HepG2 (cell line): ENCODE measurements around the gene ZNF793. TPM values are rescaled to one million over a fixed set of nuclear protein-coding genes. Genes with fewer than 3 reads are reported as not detected.

Source experiments
- ATAC-seq: fragments of 200-7000 bp; cut with Tn5 transposase; 3 replicates; pipeline ENCODE4 v1.9.1; 2020; ENCODE audit warnings: mild to moderate bottlenecking, moderate library complexity
- BruUV-seq: library from RNA; stranded (reverse); fragments of 400-500 nt; replicated peaks from 2 replicates; lab custom pipeline; 2021; lab: Mats Ljungman, UMichigan
- CTCF ChIA-PET: fragments of 300-600 bp; formaldehyde crosslinking; extraction: SDS; loops from one replicate; lab custom pipeline; 2021; ENCODE audit warnings: low total read pairs, inconsistent platforms, low intra/inter-chr PET ratio; lab: Yijun Ruan, JAX
- POLR2A ChIA-PET: fragments of 350-600 bp; sonication (Branson Sonifier 250); formaldehyde crosslinking; loops from one replicate; lab custom pipeline; 2020; ENCODE audit warnings: antibody characterized with exemption, inconsistent platforms; lab: Yijun Ruan, JAX
- DNase-seq: peaks from one replicate; pipeline ENCODE4 v3.0.0-alpha.2; 2015; ENCODE audit warnings: low spot score
- FAIRE-seq: peaks from 3 replicates; lab custom pipeline; 2011; peaks lifted over from hg19 to GRCh38; lab: Jason Lieb, UNC
- H2AFZ ChIP-seq: one replicate; pipeline ENCODE4 v1.6.1; 2011; ENCODE audit warnings: low read length, inconsistent platforms
- H3K27ac ChIP-seq: fragments of 300-600 bp; 3 replicates; pipeline ENCODE4 v1.8.0; 2011; ENCODE audit warnings: mixed run types, mild to moderate bottlenecking, mixed read lengths, low read length, inconsistent platforms; ENCODE audit not compliant: insufficient read depth; ENCODE audit errors: extremely low read length
- H3K27me3 ChIP-seq, 2 experiments: fragments of 200-600 bp in 1 of 2; 2 replicates in 1 of 2; 3 replicates in 1 of 2; pipeline versions ENCODE4 v1.6.0 to v1.8.0; 2011; ENCODE audit warnings: low read length in 2 of 2, mild to moderate bottlenecking in 2 of 2, moderate library complexity in 2 of 2, inconsistent platforms in 1 of 2; ENCODE audit not compliant: insufficient read depth in 2 of 2, control insufficient read depth in 1 of 2
- H3K36me3 ChIP-seq, 2 experiments: fragments of 200-600 bp in 1 of 2; replicated peaks in 1 of 2; 2 replicates in 1 of 2; 3 replicates in 1 of 2; pipeline versions ENCODE4 v1.5.1 to v1.8.0; 2011; ENCODE audit warnings: low read length in 2 of 2, inconsistent platforms in 1 of 2; ENCODE audit not compliant: insufficient read depth in 2 of 2, control insufficient read depth in 1 of 2
- H3K4me1 ChIP-seq: 2 replicates; pipeline ENCODE4 v1.5.1; 2012; ENCODE audit warnings: low read length, inconsistent platforms; ENCODE audit not compliant: insufficient read depth
- H3K4me2 ChIP-seq: 2 replicates; pipeline ENCODE4 v1.6.0; 2011; ENCODE audit warnings: low read depth, low read length, inconsistent platforms
- H3K4me3 ChIP-seq, 3 experiments: fragments of 200-600 bp in 1 of 3; sonication (generic), shearing (Covaris generic) in 1 of 3; replicated peaks in 1 of 3; 2 replicates each; pipeline ENCODE4 v1.5.1; 2011 to 2016; ENCODE audit warnings: low read length in 3 of 3, inconsistent platforms in 2 of 3, low read depth in 2 of 3, mild to moderate bottlenecking in 2 of 3, control low read depth in 1 of 3, mixed read lengths in 1 of 3; ENCODE audit not compliant: insufficient read depth in 1 of 3
- H3K79me2 ChIP-seq: one replicate; pipeline ENCODE4 v1.6.1; 2011; ENCODE audit warnings: low read length, inconsistent platforms; ENCODE audit not compliant: insufficient read depth
- H3K9ac ChIP-seq: 2 replicates; pipeline ENCODE4 v1.6.0; 2011; ENCODE audit warnings: mild to moderate bottlenecking, low read depth, low read length, inconsistent platforms; ENCODE audit not compliant: insufficient read depth
- H3K9me3 ChIP-seq: 2 replicates; pipeline ENCODE4 v1.5.1; 2012; ENCODE audit warnings: mild to moderate bottlenecking, low read length
- H4K20me1 ChIP-seq: 2 replicates; pipeline ENCODE4 v1.6.0; 2011; ENCODE audit warnings: inconsistent platforms, mild to moderate bottlenecking, low read length, moderate library complexity; ENCODE audit not compliant: insufficient read depth
- BHLHE40 ChIP-seq: IDR thresholded peaks from 2 replicates; pipeline ENCODE4 v1.6.1; 2011; ENCODE audit warnings: low read length, improper control_type of control experiment
- CAMTA2 ChIP-seq: sonication (generic); formaldehyde crosslinking; IDR thresholded peaks from 2 replicates; pipeline ENCODE4 v1.4.0; 2020; ENCODE audit warnings: mild to moderate bottlenecking, missing genetic modification reagents, borderline replicate concordance
- CENPX ChIP-seq: sonication (generic); formaldehyde crosslinking; IDR thresholded peaks from 2 replicates; pipeline ENCODE4 v1.9.0; 2021; ENCODE audit warnings: mild to moderate bottlenecking, missing genetic modification reagents, moderate library complexity
- KDM5B ChIP-seq: sonication (generic); formaldehyde crosslinking; IDR thresholded peaks from 2 replicates; pipeline ENCODE4 v1.4.0; 2020; ENCODE audit warnings: missing genetic modification reagents, mild to moderate bottlenecking, borderline replicate concordance
- MIXL1 ChIP-seq: IDR thresholded peaks from 2 replicates; pipeline ENCODE4 v1.6.1; 2016
- ZBTB7A ChIP-seq: sonication (generic); formaldehyde crosslinking; IDR thresholded peaks from 2 replicates; pipeline ENCODE4 v1.8.0; 2022; ENCODE audit warnings: mild to moderate bottlenecking, missing genetic modification reagents
- ZNF441 ChIP-seq: sonication (generic); formaldehyde crosslinking; IDR thresholded peaks from 2 replicates; pipeline ENCODE4 v1.7.0; 2021; ENCODE audit warnings: missing genetic modification reagents, borderline replicate concordance
- WGBS: methylation state at CpG from one replicate; pipeline ENCODE4 v1.1.6; 2017; ENCODE audit warnings: low lambda C conversion rate; 5-methylcytosine and 5-hydroxymethylcytosine counted together
- in situ Hi-C: cut with HindIII; loops from 2 replicates; pipeline ENCODE4 v1.10.0; 2017; ENCODE audit warnings: low pct_unique_long_range_greater_than_20kb; ENCODE audit not compliant: extremely low pct_ligation_motif_present
- intact Hi-C: fragments of 100-400 bp; cut with micrococcal nuclease; formaldehyde crosslinking; loops from one replicate; pipeline ENCODE4 v1.10.0; 2022; ENCODE audit not compliant: unreplicated experiment
- polyA plus RNA-seq, 8 experiments: library from polyadenylated mRNA; depleted of rRNA in 3 of 8; stranded (reverse) in 7 of 8; unstranded in 1 of 8; fragments of >200 nt; fragmentation: Illumina TruSeq in 4 of 8; extraction: Trizol in 4 of 8; gene quantifications; 2 replicates each; pipeline versions ENCODE4 v1.2.1 to v1.2.3, GENCODE V29; 2011 to 2016; ENCODE audit warnings: low read depth in 4 of 8, missing spikeins in 1 of 8, mixed read lengths in 1 of 8; ENCODE audit not compliant: insufficient read depth in 1 of 8
- total RNA-seq, 5 experiments: library from RNA; depleted of rRNA; stranded (reverse); fragments of >200 nt; fragmentation: Illumina TruSeq; extraction: Trizol; gene quantifications; 2 replicates each; pipeline ENCODE4 v1.2.3, GENCODE V29; 2016; ENCODE audit warnings: low read depth in 1 of 5
- TF ChIP-seq, protein P1 (sequence below): sonication (generic); formaldehyde crosslinking; IDR thresholded peaks from 2 replicates; pipeline ENCODE4 v1.4.0; 2020; ENCODE audit warnings: missing genetic modification reagents
- TF ChIP-seq, protein P2 (sequence below): sonication (generic); formaldehyde crosslinking; IDR thresholded peaks from 2 replicates; pipeline ENCODE4 v1.4.0; 2020; ENCODE audit warnings: mild to moderate bottlenecking, missing genetic modification reagents
- TF ChIP-seq, protein P3 (sequence below): sonication (generic); formaldehyde crosslinking; IDR thresholded peaks from 2 replicates; pipeline ENCODE4 v1.4.0; 2020; ENCODE audit warnings: mild to moderate bottlenecking, missing genetic modification reagents

ZNF793 gene
- total and polyA plus RNA-seq, 2 of the 13 experiments (the other 11 are each of a cell fraction or from before 2014, with no cell fraction given): 0.13 to 0.35 TPM

DNA sequence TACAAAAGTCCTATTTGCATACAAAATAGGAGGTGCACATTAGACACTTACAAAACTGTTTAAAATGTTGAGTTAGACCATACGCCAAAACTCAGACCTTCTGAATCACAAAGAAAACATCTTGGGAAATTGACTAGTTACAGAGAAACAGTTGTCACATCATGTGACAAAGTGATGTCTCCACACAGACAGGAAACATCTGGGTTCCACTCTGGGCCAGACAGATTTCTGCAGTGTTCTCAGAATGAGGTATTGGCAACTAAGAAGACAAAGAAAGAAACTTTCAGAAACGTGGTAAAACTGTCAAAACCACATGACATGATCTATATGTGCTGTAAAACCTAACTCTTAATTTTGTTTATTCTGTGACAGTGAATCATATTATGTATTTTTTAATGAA, 6.7 kb downstream of the ZNF793 start:
- H3K9me3 ChIP-seq: peaks cover 78% of the 10 kb centered on the region
- H3K9ac ChIP-seq: no peak overlapping the region
- 53% methylated on average over 2 of the region's 2 CpGs for WGBS
- H2AFZ ChIP-seq: no peak overlapping the region
- no peak for FAIRE-seq
- H3K4me1 ChIP-seq: no peaks in the 10 kb centered on the region
- H4K20me1 ChIP-seq: no peaks in the 10 kb centered on the region
- ChIA-PET POLR2A (no interaction called here), CTCF (no interaction called here)
- no peaks in the 10 kb centered on the region for H3K36me3 ChIP-seq
- ATAC-seq: no peak
- no peak for DNase-seq
- no peak overlapping the region for H3K27ac ChIP-seq
- no peak overlapping the region for H3K4me3 ChIP-seq
- no peaks in the 10 kb centered on the region for H3K79me2 ChIP-seq
- no peak overlapping the region for H3K4me2 ChIP-seq
- H3K27me3 ChIP-seq: no peaks in the 10 kb centered on the region
- intact Hi-C loops: no loop called here
- no TSS peak for BruUV-seq
- in situ Hi-C loops: no loop called here
- TF ChIP-seq CAMTA2 (no peak), CENPX (no peak), BHLHE40 (no peak), ZBTB7A (CRISPR knock-in tag) (no peak), KDM5B (CRISPR knock-in tag) (no peak), MIXL1 (CRISPR knock-in tag) (no peak), ZNF441 (CRISPR knock-in tag) (no peak)
- TF ChIP-seq, protein P1, sequence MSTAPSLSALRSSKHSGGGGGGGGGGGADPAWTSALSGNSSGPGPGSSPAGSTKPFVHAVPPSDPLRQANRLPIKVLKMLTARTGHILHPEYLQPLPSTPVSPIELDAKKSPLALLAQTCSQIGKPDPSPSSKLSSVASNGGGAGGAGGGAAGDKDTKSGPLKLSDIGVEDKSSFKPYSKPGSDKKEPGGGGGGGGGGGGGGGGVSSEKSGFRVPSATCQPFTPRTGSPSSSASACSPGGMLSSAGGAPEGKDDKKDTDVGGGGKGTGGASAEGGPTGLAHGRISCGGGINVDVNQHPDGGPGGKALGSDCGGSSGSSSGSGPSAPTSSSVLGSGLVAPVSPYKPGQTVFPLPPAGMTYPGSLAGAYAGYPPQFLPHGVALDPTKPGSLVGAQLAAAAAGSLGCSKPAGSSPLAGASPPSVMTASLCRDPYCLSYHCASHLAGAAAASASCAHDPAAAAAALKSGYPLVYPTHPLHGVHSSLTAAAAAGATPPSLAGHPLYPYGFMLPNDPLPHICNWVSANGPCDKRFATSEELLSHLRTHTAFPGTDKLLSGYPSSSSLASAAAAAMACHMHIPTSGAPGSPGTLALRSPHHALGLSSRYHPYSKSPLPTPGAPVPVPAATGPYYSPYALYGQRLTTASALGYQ (CRISPR knock-in tag): no peak
- TF ChIP-seq, protein P2, sequence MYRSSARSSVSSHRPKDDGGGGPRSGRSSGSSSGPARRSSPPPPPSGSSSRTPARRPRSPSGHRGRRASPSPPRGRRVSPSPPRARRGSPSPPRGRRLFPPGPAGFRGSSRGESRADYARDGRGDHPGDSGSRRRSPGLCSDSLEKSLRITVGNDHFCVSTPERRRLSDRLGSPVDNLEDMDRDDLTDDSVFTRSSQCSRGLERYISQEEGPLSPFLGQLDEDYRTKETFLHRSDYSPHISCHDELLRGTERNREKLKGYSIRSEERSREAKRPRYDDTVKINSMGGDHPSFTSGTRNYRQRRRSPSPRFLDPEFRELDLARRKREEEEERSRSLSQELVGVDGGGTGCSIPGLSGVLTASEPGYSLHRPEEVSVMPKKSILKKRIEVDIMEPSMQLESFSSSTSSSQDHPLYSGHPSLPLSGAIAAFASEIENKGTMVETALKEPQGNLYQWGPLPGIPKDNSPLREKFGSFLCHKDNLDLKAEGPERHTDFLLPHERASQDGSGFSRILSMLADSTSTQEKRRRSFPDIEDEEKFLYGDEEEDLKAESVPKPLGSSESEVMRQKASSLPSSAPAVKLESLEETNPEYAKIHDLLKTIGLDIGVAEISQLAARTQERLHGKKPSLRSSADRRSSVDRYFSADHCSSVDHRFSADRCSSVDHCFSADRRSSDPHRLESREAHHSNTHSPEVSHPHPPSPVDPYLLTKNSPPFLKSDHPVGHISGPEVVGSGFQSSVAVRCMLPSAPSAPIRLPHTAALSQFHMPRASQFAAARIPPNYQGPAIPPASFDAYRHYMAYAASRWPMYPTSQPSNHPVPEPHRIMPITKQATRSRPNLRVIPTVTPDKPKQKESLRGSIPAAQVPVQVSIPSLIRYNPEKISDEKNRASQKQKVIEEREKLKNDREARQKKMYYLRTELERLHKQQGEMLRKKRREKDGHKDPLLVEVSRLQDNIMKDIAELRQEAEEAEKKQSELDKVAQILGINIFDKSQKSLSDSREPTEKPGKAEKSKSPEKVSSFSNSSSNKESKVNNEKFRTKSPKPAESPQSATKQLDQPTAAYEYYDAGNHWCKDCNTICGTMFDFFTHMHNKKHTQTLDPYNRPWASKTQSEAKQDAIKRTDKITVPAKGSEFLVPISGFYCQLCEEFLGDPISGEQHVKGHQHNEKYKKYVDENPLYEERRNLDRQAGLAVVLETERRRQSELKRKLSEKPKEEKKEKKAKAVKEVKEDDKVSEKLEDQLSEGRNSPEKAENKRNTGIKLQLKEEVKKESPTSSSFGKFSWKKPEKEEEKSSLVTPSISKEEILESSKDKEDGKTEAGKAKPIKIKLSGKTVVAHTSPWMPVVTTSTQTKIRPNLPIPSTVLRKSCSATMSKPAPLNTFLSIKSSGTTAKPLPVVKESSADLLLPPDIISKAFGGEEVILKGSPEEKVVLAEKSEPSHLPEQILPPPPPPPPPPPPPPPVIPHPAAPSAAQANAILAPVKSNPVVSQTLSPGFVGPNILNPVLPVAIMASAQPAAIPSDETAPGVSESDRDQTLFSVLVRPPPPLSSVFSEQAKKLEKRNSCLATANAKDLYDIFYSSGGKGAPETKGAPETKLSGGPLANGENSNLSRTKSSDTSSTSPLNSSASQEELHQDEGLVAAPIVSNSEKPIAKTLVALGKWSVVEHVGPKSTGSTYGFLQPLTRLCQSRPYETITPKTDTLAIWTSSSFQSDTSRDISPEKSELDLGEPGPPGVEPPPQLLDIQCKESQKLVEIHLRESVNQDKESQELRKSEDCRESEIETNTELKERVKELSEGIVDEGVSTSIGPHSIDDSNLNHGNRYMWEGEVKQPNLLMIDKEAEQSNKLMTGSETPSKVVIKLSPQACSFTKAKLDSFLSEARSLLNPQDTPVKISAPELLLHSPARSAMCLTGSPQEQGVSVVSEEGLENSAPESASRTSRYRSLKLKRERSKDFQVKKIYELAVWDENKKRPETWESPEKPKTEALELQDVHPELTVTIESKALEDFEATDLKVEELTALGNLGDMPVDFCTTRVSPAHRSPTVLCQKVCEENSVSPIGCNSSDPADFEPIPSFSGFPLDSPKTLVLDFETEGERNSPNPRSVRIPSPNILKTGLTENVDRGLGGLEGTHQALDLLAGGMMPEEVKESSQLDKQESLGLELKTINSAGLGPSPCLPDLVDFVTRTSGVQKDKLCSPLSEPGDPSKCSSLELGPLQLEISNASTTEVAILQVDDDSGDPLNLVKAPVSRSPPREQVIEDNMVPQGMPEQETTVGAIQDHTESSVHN (CRISPR knock-in tag): no peak
- TF ChIP-seq, protein P3, sequence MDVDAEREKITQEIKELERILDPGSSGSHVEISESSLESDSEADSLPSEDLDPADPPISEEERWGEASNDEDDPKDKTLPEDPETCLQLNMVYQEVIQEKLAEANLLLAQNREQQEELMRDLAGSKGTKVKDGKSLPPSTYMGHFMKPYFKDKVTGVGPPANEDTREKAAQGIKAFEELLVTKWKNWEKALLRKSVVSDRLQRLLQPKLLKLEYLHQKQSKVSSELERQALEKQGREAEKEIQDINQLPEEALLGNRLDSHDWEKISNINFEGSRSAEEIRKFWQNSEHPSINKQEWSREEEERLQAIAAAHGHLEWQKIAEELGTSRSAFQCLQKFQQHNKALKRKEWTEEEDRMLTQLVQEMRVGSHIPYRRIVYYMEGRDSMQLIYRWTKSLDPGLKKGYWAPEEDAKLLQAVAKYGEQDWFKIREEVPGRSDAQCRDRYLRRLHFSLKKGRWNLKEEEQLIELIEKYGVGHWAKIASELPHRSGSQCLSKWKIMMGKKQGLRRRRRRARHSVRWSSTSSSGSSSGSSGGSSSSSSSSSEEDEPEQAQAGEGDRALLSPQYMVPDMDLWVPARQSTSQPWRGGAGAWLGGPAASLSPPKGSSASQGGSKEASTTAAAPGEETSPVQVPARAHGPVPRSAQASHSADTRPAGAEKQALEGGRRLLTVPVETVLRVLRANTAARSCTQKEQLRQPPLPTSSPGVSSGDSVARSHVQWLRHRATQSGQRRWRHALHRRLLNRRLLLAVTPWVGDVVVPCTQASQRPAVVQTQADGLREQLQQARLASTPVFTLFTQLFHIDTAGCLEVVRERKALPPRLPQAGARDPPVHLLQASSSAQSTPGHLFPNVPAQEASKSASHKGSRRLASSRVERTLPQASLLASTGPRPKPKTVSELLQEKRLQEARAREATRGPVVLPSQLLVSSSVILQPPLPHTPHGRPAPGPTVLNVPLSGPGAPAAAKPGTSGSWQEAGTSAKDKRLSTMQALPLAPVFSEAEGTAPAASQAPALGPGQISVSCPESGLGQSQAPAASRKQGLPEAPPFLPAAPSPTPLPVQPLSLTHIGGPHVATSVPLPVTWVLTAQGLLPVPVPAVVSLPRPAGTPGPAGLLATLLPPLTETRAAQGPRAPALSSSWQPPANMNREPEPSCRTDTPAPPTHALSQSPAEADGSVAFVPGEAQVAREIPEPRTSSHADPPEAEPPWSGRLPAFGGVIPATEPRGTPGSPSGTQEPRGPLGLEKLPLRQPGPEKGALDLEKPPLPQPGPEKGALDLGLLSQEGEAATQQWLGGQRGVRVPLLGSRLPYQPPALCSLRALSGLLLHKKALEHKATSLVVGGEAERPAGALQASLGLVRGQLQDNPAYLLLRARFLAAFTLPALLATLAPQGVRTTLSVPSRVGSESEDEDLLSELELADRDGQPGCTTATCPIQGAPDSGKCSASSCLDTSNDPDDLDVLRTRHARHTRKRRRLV (CRISPR knock-in tag): no peak
